GM12801 (cell line): Measurements from ENCODE around the gene GABBR2.

Source experiments
- TF ChIP-seq, protein P1 (sequence below): IDR thresholded peaks from one replicate; pipeline ENCODE4 v1.5.1; 2011; ENCODE audit warnings: control low read depth; ENCODE audit not compliant: insufficient read length; ENCODE audit errors: extremely low read depth

GABBR2 gene

DNA sequence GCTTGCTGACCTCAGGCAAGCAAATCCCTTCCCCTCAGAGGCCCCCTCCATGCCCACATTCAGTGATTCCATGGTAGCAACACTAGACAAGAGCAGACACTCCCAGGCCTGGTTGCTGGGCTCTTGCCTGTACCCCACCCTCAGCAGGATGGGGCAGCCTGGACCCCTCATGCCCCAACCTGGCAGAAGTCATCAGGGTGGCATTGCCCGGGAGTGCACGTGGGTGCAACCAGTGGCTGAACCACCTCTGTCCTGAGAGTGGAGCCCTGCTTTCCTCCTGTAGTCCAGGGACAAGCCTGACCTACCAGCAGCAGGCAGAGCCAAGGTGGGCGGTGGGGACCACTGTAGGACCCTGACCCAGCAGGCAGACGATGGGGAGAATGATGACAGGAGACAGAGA is 387.5 kb downstream of the GABBR2 start:
- TF ChIP-seq, protein P1, sequence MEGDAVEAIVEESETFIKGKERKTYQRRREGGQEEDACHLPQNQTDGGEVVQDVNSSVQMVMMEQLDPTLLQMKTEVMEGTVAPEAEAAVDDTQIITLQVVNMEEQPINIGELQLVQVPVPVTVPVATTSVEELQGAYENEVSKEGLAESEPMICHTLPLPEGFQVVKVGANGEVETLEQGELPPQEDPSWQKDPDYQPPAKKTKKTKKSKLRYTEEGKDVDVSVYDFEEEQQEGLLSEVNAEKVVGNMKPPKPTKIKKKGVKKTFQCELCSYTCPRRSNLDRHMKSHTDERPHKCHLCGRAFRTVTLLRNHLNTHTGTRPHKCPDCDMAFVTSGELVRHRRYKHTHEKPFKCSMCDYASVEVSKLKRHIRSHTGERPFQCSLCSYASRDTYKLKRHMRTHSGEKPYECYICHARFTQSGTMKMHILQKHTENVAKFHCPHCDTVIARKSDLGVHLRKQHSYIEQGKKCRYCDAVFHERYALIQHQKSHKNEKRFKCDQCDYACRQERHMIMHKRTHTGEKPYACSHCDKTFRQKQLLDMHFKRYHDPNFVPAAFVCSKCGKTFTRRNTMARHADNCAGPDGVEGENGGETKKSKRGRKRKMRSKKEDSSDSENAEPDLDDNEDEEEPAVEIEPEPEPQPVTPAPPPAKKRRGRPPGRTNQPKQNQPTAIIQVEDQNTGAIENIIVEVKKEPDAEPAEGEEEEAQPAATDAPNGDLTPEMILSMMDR = no peak

DNA sequence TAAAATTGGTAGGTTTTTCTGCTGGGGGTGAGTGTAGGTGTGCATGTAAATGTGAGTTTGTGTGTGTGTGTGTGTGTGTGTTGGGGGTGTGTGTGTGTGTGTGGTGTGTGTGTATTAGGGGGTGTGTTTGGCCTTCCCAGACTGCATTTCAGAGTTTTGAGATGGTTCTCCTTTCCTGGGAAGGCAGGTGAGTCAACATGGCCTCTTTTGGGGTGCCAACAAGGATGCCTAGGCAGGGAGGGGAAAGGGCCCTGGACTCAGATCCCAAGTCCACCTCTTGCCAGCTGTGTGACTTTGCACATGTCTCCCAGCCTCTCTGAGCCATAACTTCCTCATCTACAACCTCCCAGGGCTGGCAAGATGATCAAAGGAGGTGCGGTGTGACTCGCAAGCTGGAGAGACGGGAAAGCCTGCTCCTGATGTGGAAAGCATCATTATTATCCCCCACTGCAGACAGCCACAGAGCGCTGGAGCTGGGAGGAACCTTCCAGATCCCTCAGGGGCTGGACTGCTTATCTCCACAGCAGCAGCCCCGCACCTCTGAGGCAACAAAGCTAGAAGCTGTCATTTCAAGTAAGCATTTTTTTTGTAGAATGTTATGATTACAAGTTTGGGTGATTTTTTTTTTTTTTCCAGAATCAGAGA is 389.8 kb downstream of the GABBR2 start:
- TF ChIP-seq, protein P1 = no peak

DNA sequence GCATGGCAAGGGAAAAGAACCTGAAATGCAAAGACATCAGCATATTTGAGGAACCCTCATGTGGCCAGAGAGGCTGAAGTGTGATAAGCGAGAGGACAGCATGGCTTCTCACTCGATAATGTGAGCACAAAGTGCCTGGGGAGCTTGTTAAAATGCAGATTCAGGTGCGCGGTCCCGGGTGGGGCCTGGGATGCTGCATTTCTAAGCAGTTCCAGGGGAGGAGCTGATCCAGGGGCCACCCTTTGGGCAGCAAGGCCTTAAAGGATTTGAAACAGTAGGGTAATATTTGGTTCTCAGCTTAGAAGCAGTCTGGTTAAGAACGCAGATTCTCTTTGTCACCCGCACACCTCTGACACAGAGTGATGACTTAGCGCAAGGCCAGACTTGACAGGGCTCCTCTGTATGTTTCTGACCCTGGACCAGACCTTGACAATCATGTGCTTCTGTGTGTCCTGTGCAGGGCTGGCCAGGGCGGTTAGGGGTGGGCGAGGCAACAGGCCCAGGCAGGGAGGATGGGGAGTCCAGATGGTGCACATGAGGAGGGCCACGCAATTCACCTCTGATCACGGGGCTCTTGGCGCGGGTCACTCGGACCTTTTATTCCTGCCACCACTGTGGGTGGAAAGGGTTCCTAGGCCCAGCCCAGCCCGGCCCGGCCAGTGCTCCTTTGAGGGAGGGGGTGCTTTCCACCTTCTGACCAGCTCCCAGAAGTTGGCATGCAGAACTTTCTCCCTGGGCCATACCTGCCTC is 390.5 kb downstream of the GABBR2 start:
- TF ChIP-seq, protein P1 = no peak

DNA sequence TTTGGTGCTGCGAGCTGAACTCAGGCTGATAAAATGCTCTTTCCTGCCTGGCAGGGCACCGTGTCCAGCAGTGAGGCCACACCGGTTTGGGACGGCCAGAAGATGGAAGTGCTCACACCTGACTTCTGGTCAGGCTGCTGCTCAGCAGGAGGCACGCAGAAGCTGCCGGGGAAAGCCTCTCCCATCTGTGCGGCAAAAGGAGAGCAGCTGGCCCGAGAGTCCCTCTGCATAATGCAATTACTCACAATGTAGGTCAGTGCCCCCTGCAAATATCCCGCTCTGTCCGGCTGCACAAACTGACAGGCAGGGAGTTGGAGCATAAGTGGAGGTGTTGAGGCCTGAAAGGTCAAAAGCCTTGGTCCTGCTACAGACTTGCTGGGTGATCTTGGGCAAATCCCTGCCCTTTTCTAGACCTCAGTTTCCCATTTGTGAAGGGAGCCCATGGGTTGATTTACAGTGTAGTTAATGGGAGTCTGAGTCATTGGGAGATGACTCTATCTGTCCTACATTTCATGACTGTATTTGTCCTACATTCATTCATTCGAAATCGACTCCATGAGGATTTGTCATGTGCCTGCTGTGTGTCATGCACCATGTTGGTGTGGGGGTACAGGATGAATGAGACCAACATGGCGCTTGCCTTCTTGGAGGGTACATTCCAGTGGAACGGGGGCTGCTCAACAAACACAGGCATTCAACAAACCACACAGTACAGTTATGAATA is 391.4 kb downstream of the GABBR2 start:
- TF ChIP-seq, protein P1 = no peak

DNA sequence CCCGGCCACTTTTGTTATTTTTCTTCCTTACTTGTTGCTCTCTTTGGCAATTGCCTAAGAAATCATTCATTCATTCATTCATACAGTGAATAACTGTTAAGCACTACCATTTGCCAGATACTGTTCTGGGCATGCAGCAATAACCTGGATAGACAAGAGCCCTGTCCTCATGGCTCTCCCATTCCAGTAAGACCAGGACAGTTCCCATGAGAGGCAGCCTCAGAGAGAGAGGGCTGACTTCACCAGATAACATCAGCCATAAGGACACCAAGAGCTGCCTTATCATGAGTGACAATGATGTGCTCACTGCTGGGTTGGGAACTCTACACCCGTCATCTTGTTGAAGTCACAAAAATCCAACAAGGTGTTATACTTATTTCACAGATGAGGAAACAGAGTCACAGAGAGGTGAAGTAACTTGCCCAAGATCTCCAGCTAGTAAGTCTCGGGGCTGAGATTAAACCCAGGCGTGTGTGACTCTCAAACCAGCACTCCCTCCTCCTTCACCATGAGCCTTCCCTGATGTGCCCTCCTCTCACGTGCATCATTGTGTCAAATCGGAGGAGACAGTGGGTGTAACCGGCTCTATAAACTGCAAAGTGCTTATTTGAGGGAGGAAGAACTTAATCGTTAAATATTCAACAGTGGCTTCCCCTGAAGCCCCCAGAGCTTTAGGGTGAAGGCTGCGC is 392.1 kb downstream of the GABBR2 start:
- TF ChIP-seq, protein P1 = no peak

DNA sequence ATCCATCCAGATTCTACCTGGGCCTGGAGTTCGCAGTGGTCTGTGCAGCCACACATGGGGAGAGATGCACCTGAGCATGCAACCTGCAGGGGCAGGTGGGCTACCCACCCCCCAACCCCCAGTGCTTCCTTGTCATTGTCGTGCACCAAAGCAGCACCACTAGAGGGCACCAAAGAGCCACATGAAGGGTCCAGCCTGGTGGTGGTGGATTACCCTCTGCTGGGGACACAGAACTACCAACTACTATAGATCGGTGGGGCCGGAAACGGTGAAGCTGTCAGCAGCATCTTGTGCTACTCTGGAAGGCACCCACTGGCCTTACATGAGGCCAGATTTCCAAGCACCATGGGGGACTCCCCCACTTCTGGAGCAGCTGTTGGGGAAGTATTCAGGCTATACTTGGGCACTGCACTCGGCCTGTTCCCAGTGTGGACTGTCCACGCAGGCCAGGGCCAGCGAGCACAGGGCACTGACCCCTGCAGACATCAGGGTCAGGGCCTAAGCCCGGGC is 393.1 kb downstream of the GABBR2 start:
- TF ChIP-seq, protein P1 = peak; percentile 33

DNA sequence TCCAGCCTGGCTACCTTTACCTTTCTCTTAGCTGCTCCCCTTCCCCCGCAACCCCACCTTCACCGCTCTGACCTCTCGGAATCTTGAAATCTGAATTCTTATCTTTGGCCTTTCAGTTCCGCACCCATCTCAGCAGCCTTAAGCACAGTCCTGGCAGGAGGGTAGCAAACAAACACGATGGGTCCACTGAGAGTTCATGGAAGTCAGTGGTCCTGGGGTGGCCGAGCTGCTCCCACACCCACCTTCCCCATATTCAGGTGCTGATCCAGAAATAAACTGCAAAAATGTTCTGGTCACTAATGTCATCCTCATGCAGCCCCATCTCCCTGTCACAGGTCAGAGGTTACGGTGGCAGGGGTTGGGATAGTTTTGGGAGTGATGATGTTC is 393.7 kb downstream of the GABBR2 start:
- TF ChIP-seq, protein P1 = no peak
